GM21825 (cell line): ENCODE results near the gene ACOT12.

Experiments
- ATAC-seq: cut with Tn5 transposase; IDR thresholded peaks from one replicate; pipeline ENCODE4 v1.9.1; 2021; ENCODE audit warnings: mild to moderate bottlenecking, moderate library complexity; ENCODE audit not compliant: unreplicated experiment

Gene ACOT12

GRCh38 chr5:81401266-81401665 lies 7.3 kb upstream of the ACOT12 start:
- ATAC-seq, result no peak

- ATAC-seq, result no peak
Measured at GRCh38 chr5:81400375-81400774, 6.4 kb upstream of the ACOT12 start.

- ATAC-seq, result no peak
Measured at GRCh38 chr5:81398741-81399140, 4.8 kb upstream of the ACOT12 start.

GRCh38 chr5:81397176-81397575 lies 3.2 kb upstream of the ACOT12 start:
- no peak for ATAC-seq

- no peak for ATAC-seq
Measured at GRCh38 chr5:81395262-81395661, 1.3 kb upstream of the ACOT12 start.

- ATAC-seq, result no peak
Measured at GRCh38 chr5:81393430-81393782, 528 bp downstream of the ACOT12 start.

- ATAC-seq, result no peak
Measured at GRCh38 chr5:81389025-81389424, 4.9 kb downstream of the ACOT12 start.

- ATAC-seq, result no peak
Measured at GRCh38 chr5:81388169-81388568, 5.8 kb downstream of the ACOT12 start.

GRCh38 chr5:81383867-81384266 lies 10.1 kb downstream of the ACOT12 start:
- no peak for ATAC-seq

GRCh38 chr5:81371354-81371876 lies 22.5 kb downstream of the ACOT12 start:
- ATAC-seq, result no peak

- ATAC-seq, result no peak
Measured at GRCh38 chr5:81370912-81371311, 23.0 kb downstream of the ACOT12 start.

GRCh38 chr5:81365541-81365940 lies 28.4 kb downstream of the ACOT12 start:
- ATAC-seq, result no peak

- no peak for ATAC-seq
Measured at GRCh38 chr5:81363093-81363871, 30.7 kb downstream of the ACOT12 start.

- no peak for ATAC-seq
Measured at GRCh38 chr5:81361600-81361999, 32.3 kb downstream of the ACOT12 start.

GRCh38 chr5:81360640-81361039 lies 33.3 kb downstream of the ACOT12 start:
- no peak for ATAC-seq

GRCh38 chr5:81359881-81360280 lies 34.1 kb downstream of the ACOT12 start:
- no peak for ATAC-seq

- no peak for ATAC-seq
Measured at GRCh38 chr5:81359108-81359507, 34.8 kb downstream of the ACOT12 start.

GRCh38 chr5:81355291-81356251 lies 38.4 kb downstream of the ACOT12 start:
- ATAC-seq, result no peak

- no peak for ATAC-seq
Measured at GRCh38 chr5:81354093-81354492, 39.8 kb downstream of the ACOT12 start.

- no peak for ATAC-seq
Measured at GRCh38 chr5:81353189-81353588, 40.7 kb downstream of the ACOT12 start.

GRCh38 chr5:81350507-81350906 lies 43.4 kb downstream of the ACOT12 start:
- ATAC-seq, result no peak

- no peak for ATAC-seq
Measured at GRCh38 chr5:81349161-81349560, 44.8 kb downstream of the ACOT12 start.
